HG03175 (cell line): Measurements from ENCODE around the gene CTU2.
A peak's percentile ranks its signal among the peaks of the same experiment; 100 is the strongest.

Experiments used
- ATAC-seq: cut with Tn5 transposase; IDR thresholded peaks from one replicate; pipeline ENCODE4 v1.9.1; 2021; ENCODE audit warnings: mild to moderate bottlenecking, moderate library complexity; ENCODE audit not compliant: unreplicated experiment

CTU2 gene

DNA sequence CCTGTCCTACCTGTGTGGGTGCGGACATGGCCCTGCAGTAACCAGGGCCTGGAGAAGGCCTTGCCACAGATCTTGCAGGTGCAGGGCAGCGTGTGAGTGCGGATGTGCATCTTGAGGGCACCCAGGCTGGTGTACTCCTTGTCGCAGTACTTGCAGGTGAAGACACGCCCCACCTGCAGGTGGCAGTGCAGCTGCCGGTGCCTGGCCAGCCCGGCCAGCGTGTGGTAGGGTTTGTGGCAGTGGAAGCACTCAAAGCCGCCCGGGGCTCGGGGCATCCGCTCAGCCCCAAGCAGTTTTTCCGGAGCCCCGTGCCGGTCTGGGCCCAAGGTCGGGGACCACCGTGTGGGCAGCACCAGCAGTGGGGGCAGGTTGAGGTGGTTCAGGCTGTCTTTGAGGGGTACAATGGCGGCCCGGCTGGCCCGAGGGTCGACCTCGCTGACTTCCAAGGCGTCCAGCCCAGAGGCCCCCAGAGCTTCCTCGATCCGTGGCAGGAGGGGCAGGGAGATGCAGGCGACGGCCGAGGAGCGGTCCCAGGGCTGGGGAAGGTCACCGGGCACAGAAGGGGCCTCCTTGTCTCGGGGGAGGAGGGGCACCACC lies 25.1 kb upstream of the CTU2 start:
- ATAC-seq = peak; percentile 4

DNA sequence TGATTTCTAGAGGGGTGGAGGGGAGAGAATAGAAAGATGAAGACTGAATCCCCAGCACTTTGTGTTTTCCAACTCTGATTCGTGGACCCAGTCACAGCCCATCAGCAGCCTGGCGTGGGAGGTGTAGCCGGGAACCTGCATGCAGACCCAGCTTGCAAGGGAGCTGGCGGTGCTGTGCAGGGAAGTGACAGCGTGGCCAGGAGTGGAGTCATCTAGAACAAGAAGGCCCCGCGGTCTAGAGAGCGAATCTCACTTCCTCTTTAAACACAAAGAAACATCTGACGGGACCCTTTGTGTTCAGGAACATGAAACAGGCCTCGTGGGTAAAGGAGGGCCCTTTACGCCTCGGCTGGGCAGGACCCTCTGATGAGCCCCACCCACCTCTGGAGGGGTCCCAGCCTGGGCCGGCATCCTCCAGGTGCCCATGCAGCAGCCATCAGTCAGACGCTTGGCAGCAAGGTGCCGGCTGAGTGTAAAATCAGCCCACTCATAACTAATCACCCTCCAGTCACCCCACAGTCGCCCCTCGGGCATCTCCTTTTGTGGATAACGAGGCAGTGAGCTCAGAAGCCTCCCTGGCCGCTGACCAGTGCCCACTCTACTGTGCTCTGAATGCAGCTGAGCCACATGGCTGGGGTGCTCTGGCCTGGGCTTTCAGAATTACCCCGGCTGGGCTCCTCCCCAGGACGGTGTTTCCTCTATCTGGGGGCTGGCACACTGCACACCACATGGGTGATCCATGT lies 24.4 kb upstream of the CTU2 start:
- ATAC-seq = peak; percentile 79

DNA sequence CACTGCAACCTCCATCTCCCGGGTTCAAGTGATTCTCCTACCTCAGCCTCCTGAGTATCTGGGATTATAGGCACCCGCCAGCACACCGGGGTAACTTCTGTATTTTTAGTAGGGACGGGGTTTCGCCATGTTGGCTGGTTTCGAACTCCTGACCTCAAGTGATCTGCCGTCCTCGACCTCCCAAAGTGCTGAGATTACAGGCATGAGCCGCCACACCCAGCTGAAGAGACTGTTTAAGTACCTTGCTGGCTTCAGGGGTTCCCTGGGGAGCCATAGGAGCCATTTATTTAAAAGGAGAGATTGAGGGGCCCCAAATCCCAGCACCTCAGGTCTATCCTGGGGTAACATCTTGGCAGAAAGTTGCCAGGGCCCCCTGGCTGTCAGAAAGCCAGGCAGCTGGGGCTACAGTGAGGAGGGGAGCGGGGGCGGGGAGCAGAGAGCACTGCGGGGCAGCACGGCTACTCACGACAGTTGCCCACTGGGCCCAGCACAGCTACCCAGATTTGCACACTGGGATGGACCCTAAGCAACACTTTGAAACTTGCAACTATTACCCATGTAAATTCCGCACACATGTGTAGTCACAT lies 21.6 kb upstream of the CTU2 start:
- ATAC-seq = no peak

DNA sequence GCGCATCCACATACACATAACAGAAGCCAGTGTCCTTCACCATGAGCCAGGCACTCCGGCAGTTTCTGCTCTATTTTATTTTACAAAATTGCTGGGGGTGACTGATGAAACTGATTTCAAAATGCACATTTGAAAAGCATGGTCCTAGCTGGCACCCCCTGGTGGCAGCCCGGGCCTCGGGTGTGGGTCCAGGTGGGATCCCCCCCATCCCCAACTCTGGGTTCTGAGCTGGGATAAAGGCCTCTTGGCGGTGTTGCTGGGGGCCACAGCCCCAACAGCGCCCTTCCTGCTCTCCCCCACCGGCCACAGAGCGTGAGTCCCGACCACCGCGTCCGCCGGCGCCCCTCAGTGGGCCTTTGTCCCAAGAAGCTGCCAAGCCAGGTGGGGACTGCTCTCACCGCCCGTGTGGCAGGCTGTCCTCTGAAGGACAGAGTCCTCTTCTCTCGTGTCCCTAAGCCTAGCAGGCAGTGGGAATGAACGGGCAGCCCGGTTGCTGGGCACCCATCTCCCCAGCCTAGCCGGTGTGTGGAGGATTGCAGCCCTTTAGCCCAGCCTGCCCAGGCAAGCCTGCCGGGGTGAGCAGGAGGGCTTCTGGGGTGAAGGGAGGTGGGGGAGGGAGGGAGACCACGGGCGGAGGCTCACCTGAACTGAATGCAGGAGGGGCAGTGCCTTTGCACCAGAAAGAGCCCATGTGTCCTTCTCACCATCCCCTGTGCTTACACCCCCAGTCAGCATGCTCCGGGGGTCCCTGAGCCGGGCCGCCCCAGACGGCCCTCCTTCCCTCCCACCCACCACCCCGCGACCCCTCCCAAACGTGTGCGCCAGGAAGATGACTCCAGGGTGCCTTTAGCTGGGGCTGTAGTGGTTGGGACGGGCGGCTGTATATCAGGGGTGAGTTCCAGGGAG lies 20.9 kb upstream of the CTU2 start:
- no peak for ATAC-seq

DNA sequence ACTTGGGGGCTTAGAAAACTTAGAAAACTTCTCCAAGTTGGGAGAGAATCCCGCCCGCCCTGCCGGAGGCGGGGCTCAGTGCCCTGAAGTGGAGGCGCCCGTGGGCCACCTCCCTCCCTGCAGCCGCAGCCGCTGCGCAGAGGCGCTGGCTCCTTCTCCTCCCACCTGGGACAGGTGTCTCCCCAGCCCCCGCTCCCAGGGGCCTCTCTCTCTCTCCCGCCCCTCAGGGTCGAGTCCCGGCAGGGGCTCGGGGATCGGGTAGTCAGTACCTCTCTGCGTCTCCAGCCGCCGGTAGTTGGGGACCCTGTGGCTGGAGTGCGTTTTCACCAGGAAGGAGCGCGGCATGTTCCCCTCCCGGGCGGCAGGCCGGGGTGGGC lies 20.3 kb upstream of the CTU2 start:
- ATAC-seq = no peak

DNA sequence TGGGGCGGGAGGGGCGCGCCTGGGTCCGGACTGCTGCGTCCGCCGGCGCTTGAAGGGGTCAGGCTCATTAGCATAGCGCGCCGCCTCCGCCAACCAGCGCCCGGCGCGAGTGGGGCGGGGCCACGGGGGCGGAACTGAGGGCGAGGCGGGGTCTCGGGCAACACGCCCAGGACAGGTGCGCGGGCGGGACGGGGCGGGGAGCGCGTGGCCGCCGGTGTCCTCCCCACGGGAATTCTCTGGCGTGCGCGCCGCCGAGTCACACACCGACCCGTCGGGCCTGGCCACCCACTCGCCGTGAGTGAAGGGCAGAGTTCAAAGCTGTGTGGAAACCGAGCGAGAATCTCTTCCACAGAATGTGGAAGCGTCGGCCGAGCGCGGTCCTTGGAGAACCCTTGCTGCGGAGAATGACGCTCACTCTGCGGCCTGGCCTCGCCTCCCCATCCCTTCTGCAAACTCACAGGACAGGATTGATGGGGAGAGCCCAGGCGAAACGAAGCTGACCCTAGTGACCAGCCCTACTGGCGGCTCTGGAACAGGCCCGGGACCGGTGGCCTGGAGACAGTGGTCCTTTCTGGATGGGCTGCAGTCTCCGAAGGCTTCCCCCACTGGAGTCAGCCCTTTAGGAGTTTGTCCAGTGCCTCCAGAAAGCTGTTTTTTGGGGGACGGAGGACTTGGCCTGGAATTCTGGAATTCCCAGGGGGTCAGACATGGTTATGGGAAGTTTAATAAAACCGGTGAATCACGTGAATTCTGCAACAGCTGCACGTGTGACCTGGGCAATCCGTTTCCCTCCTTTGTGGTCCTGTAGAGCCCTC lies 19.7 kb upstream of the CTU2 start, which contains the start of gene SNAI3:
TSS of gene SNAI3 (minus strand) at position 69 of the 815 bp plus-strand sequence. CDS start 101 bp downstream, outside the sequence.
- ATAC-seq = peak; percentile 76

DNA sequence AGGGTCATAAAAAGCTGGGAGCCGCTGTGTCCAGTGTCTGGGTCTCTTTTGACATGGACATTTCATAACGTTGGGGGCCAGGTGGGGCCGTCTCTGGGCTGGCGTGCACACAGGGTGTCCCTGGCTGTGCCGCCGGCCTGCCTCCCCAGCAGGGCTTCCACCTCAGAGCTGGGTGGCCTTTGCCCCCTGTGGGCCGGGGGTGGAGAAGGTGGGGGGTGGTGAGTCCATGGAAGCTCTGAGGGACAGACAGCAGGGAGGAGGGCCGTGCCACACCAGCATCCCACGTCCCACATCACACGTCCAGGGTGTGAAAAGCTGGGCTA lies 19.1 kb upstream of the CTU2 start:
- ATAC-seq = no peak

DNA sequence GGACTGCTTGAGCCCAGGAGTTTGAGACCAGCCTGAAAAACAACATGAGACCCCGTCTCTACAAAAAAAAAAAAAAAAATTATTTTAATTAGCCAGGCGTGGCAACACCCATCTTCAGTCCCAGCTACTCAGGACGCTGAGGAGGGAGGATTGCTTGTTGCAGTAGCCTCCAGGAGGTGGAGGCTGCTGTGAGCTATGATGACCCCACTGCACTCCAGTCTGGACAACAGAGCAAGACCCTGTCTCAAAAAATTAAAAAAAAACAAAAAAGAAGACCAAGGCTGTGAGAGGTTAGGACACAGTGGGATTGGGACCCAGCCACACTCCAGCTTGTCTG lies 18.7 kb upstream of the CTU2 start:
- no peak for ATAC-seq

DNA sequence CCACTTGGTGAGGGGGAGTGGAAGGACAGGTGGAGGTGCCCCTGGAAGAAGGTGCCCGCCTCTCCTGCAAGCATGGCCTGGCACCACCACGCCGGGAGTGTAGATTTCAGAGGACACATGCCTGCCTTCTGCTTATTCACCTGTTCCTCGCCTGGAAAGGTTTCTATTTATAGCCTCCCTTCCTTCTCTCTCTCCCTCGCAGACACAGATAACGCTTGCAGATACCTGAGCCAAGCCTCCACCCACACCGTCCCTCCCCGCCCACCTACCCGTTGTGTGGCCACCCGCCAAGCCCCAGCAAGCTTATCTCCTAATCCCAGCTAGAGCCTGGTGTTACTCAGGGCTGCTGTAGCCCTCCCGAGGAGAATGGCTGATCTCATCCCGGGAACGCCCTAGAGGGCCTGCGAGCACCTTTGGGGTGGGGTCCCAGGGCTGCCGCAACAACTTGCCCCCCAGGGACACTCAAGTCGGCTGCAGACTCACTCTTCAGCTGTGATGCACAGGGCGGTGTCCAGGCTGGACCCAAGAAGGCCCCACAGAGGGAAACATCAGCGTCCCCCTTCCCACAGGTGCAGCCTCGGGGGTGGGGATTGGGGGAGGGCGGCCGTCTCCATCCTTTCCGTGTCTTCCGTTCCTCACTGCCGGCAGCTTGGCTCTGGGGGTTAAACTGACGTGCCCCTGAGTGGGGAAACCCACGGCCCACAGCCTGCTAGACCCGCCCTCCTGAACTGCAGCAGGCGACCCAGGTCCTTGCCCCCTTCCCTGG lies 18.1 kb upstream of the CTU2 start:
- no peak for ATAC-seq

DNA sequence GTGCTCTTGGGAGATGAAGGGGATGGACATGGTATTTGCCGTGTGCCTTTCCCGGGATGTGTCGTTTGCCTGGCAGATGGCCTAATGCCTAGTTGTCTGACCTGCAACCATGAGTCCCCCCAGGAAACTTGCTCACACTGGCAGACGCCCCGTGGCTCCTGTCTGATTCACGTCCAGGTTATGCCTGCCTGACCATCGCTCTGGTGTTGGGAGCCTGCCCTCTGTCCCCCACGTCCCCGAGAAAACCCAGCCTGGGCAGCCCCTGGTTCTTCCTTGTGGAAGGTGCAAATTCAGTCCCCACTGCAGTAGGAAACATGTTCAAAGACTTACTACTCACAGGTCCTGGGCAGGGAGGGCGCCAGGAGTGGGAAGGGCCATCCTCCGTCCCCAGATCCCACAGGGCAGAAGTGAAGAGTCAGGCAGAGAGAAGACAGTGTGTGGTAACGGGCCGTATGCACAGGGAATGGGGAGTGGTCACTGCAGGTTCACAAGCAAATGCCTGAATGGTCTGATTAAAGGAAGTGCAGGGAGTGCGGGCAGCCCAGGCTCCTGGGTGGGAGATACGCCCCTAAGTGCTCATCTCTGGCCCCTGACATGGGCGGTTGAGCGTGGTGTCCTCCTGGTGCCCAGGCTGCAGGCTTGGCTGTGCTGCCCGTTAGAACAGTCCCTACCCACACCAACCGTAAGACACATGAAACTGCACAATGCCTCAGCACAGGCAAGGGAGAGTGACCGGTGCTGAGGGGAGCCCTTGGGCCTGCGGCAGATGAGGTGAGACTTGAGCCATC lies 15.8 kb upstream of the CTU2 start:
- ATAC-seq = no peak

DNA sequence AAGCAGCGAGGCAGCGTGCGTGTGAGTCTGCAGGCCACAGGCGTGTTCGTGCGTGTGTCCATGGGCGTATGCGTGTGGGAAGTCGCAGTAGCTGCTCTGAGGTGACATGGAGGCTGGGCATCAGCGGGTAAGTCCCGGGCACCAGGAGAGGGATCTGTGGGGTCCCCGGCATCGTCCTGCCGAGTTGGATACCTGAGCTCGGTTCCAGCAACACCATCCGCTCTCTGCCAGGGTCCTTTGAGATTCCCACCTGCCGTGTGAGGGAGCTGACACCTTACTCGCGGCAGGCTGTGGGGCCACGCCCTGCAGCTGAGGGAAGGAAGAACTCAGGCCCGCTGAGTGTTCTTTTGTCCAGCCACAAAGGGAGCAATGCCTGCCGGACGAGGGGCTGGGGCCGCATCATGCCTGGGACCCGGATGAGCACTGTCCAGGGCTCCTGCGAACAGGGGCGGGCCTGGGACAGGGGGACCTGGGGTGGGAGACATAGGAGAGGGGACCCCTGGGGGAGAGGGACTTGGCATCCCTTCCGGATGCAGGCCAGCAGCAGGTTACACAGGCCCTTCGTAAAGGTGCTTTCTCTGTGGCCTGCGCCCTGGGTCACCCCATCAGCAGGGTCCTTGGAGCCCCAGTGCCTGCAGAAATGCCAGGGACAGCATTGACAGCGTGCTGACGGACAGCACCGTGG lies 15.0 kb upstream of the CTU2 start:
- no peak for ATAC-seq

DNA sequence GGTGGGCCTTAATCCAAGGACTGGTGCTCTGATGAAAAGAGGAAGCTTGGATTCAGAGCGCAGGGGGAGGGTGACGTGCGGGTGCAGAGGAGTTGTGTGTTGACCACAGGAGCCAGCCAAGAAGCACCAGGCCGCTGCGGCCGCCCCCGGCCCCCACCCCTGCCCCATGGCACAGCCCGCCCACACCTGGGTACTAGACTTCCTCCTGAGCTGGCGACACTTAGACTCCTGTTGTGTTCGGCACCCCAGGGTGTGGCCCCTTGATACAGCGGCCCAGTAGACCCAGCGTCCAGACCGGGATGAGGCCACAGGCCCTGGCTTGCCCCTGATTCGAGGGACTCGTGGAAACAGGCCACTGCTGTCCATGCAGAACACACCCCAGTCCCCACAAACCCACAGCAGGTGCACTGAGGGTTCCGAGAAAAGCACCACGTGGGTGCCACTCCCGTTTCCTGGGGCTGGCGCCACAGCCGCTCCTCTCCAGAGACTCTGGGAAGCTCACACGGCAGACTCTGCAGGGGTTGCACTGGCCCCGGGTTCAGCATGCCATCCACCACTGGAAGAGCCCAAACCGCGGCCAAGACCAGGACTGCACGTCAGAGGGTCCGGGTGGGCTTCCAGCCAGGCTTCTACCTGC lies 14.3 kb upstream of the CTU2 start:
- ATAC-seq = no peak

DNA sequence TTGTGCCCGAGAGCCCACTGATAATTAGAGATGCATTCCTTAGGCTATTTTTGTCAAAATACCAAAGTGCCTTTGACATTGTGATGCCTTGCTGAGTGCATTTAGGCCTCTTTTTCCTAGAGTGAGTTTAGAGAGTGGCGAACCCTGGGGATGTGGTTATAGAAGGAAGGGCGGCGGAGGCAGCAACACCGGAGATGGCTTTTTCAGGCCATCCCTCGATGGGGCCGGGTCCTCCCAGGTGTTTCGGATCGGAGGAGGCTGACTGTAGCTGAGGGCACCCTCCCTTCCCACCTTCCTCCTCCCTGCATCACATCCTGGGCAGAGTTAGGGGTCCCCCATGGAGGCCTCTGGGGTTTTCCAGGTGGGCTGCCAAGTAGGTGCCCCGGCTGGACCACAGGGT lies 13.4 kb upstream of the CTU2 start:
- ATAC-seq = no peak

DNA sequence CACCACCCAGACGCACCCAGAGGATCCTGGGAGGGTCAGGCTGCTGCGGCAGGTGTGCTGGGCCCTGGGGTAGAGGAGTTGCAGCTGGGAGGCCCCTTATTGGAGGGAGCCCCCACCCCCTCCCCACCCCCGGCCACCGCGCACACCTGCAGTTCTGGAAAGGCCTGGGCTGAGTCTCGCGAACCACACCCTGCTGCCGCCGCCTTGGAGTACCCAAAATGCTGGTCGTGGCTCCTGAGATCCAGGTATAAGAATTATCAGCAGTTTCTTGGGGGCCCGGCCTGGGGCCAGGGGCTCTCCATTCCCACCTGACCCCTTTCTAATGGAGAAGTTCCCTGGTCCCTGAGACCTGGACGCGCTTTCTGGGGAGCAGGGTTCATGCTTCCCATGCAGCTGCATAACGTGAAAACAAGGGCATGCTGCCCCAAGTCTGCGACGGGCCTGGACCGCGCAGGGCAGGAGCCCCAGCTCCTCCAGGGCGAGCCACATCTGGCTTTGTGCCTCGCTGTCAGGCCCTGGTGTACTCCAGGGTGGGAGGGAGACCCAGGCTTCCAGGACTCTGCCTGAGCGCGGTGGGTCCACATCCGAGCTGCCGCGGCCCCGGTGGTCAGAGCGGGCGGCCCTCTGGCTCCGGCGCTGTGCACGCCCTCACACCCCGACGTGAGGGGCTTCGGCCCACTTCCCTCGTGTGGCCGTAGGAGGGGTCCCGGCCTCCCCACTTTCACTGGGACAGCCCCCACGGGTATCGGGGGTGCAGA lies 12.7 kb upstream of the CTU2 start:
- no peak for ATAC-seq

DNA sequence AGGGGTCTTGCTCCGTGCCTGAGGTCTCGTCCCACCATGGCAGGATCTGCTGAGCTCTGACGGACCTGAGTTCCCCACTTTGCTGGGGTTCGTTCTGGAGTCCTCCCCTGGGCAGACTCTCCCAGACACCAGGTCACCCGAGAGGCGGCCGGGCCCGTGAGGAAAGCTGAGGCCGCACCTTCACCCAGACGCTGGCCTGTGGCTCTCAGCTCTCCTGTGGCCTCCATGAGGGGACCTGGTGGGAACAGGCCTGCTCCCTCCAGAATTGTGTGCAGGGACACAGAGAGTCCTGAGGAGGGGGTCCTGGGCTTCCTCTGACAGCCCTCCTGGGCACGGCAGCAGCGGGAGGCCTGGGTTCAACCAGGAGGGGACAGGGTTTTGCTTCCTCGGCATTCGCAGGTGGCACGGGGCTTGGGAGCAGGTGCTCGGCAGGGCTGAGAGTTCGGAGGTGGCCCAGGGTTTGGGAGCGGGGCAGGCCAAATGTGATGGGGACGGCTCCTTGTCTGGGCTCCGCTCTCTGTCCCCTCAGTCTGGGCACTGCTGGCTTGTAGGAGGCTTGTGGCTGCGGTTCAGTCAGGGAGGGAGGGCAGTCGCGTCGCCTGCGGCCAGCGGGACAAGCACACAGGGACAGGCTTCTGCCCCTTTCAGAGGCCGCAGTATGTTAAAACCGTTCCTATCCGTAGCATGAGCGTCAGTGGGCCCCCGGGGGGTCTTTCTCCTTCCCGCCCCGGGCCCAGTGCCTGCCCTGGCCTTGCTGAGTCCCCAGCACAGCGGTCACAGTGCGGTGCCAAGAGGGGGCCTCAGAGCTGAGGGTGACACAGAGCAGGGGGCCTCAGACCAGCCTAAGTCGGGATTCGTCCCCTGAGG lies 11.8 kb upstream of the CTU2 start:
- ATAC-seq = no peak

DNA sequence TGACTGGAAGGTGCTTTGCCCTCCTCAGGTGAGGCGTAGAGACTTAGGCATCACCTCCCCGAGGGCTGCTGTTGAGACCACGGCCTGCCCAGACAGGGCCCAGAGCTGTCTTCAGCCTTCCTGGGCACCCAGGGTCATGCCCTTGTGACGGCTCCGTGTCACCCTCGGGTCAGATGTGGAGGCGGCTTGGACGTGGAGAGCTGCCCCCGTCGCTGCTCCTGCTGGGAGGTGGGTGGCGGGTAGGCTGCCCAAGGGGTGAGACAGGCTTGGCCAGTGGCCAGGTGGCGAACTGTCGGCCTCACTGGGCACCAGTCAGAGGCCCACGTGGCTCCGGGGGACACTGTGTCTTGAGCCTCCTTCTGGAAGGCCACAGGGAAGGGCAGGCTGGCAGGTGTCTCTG lies 11.1 kb upstream of the CTU2 start:
- ATAC-seq = no peak

DNA sequence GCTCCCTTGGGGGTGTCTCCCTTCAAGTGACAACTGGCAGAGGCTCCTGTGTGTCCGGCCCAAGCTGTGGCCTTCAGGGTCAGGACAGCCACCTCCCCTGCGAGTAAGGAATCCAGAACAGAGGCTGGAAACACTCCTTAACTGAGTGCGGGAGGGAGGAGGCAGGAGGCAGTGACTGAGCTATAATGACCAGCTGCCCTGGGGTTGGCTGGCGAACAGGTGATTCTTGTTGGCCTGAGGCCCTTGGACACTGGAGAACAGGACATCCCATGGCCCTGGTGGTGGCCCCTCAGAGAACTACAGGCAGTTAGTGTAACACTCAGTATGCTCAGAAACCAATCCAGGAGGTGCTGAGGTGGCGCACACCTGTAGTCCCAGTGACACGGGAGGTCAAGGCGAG lies 10.6 kb upstream of the CTU2 start:
- ATAC-seq = no peak
